Activated CD4-positive, CD25-positive, alpha-beta regulatory T cell treated with anti-CD3 and anti-CD28 coated beads, Interleukin-2, amount 50 U/mL, for 72 hours (primary cell): ENCODE results near the gene SYT17.
A peak's percentile ranks its signal among the peaks of the same experiment; 100 is the strongest.
"Not testable (repeated sequence)": the region's sequence is repeated elsewhere in the genome, so short reads cannot be mapped to it uniquely, and the experiment has no call there.

ENCODE experiments used
- DNase-seq: peaks from one replicate; pipeline ENCODE4 v3.0.0; 2021

Gene SYT17

DNA sequence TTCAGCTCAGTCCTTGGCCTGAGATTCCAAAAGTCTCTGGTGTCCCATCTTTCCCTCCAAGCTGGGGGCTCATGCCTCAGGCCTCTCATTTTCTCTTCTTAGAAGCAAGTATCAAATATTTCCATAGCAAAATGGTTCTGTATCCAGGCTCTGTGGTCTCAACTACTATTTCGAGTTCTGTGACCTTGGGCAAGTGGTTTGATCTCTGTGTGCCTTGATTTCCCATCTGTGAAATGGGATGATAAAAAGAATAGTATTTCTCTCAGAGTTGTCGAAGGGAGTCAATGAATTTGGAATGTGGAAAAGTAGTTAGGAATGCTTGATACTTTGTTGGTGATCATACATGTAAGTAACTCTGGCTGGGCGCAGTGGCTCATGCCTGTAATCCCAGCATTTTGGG, 6.4 kb downstream of the SYT17 start:
- DNase-seq, result no peak

DNA sequence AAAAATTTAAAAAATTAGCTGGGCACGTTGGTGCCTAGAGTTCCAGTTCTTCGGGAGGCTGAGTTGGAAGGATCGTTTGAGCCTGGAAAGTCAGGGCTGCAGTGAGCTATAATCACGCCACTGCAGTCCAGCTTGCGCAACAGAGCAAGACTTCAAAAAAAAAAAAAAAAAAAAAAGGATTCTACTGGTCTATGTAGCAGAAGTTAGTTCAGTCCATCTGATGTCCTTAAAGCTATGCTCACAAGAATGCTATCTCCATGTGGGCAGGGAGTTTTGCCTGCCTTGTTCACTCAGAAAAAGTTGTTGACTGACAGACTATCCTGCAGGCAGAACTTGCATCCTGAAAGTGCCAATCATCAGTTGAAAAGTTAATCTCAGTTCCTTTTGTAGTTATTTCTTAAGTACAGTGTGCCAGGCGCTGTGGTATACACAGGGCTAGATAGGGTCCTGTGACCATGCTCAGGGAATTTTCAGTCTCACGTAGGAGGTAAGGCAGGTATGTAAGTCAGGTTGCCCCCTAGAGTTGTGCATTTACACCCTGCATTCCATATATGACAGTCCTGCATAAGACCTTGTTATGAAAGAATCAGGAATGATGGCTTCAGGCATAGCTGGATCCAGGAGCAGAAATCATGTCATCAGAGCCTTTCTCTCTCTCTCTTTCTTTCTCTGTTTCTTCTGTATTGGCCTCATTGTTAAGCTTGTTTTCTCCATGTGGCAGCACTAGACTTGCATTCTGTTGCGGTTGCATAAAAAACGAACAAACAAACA, 7.6 kb downstream of the SYT17 start:
- DNase-seq, result no peak

DNA sequence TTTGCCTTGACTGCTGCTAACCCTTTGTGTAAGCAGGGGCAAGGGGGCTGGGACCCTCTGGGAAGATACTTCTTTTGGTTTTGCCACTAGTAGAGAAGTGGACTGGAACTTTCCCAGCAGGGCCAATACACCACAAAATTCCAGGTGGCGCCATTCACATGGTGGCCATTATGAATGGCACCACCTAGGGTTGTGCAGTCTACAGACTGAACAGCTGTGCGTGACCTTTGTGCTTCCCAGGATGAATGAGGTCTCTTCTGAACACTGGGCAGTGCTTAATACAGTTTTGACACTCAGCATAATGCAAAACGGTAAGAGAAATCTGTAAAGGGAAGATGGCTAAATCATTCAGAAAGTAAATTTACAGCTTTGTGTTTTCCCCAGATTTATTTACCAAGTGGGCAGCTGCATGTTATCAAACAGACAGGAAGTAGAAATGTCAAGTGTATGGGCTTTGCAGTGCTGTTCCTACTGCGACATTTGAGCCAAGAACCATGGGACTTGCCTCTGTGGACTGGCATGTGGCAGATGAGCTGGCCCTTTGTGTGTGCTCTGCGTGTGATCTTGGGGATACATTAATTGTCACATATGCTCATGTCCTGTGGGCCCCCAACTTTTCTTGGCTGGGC, 9.2 kb downstream of the SYT17 start:
- DNase-seq, result no peak

DNA sequence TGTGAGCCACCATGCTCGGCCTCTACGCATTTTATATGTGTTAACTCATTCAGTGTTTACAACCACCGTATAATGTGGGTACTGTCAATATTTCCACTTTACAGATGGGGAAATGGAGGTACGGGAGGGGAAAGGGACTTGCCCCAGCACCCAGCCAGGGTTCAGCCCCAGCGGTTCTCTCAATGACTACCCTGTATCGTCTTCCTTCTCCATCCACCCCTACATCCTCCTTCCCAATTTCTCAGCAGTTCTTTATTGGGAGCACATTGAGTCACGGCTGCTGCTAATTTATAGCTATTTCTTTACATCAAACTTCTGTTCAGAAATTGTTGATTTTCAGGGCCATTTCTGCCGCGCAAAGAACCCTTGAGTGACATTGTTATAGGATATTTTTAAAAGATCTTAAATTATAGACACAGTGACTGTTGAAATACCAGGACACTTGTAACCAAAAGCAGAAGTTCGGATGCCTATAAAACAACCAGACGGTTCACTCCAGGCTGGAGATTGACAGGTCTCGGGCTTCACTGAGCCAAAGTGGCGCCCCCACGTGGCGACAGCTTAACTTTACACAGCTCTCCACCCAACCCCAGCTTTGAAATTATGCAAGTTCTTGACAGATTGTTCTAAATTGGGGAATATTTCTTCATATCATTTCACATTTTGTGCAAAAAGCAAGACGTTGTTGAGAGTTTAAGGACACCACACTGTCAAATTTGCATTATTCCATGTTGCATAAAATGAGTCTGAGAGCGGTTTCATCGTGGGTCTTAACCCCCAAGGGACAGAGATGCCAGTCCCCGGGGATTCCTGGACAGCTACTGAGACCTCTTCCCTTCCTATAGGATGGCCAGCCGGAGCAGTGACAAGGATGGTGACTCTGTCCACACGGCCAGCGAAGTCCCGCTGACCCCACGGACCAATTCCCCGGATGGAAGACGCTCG, 11.8 kb downstream of the SYT17 start:
- DNase-seq, result peak; percentile 43

DNA sequence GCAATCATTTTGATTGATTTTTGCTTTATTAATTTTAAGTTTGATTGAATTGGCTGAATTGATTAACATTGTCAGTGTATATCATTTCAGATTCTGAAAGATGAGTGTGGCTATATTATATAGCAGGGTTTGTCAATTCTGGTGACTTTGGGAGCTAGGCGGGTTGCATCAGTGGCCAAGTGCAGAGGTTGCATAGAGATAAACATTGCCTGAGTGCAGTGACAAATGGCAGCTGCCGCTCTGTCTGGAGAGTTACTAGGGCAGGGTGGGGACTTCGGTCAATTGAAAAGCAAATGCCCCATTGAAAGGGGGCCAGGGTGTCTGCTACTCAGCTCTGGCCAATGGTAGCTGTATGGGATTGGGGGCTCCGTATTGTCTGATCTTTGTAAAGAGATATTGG, 12.7 kb downstream of the SYT17 start:
- DNase-seq, result no peak

DNA sequence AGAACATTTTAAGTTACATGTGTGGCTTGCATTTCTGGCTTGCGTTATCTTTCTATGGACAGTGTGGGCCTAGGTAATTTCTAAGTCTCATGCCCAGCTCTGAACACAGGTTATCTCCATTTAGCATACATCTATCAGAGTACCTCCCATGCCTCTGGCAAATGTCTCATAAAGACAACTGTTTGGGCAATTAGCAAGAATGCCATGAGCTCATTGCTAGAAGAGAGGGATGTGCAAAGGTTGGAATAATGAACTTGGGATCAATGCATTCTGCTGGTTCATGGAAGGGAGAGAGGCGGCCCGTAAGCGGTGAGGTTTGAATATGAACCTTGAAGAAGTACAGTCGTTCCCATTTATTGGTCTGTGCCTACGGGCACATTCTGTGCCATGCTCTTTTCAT, 14.4 kb downstream of the SYT17 start:
- DNase-seq, result no peak

DNA sequence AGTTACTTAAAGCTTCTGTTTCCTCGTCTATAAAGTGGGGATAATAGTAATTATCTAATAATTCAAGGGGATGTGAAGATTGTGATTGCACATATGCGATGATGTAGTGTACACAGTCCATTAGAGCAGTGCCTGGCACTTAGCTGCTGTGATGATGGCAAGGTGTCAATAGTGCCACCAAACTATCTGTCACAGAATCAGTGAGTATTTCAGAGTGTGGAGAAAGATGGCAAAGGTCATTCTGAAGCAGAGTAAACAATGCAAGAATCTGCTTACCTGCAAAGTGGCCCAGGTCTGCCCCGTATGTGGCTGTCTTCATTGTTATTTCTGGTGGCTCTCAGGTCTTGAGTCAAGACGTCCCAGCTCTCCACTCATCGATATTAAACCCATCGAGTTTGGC, 15.1 kb downstream of the SYT17 start:
- DNase-seq, result no peak

DNA sequence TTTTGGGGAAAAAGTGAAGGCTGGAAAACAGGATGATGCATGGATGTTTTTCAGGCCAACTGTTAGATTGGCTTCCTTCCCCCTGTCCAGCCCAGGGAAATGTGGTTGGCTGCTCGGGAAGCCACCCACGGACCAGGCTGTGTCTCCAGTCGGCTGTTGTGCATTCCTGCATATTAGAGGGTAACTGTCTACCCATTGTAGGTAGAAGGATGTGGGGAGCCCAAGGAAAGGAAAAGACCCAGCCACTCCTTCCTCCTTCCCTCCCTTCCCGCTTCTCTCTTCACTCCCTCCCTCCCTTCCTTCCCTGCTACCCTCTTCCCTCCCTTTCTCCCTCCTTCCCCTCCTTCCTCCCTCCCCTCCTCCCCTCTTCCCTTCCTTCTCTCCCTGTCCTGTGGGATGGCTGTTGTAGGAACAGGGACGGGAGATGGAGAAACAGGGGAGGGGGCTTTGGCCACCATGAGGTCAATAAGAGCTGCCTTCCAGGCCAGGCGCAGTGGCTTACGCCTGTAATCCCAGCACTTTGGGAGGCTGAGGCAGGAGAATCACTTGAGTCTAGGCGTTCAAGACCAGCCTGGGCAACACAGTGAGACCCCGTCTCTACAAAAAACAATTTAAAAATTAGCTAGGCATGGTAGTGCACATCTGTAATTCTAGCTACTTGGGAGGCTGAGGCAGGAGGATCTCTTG, 16.9 kb downstream of the SYT17 start:
- DNase-seq, result no peak

DNA sequence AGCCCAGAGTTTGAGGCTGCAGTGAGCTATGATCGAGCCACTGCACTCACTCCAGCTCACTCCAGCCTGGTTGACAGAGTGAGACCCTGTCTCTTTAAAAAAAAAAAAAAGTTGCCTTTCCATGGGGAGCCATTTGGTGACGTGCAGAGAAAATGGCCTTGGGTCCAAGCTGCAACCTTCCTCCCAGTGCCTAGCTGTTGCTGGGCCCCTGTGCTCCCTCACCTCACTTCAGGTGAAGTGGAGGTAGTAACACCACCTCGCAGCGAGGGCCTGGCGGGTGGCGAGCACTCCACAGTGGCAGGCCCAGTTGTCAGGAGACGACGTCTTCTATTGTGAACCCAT, 17.4 kb downstream of the SYT17 start:
- no peak for DNase-seq

DNA sequence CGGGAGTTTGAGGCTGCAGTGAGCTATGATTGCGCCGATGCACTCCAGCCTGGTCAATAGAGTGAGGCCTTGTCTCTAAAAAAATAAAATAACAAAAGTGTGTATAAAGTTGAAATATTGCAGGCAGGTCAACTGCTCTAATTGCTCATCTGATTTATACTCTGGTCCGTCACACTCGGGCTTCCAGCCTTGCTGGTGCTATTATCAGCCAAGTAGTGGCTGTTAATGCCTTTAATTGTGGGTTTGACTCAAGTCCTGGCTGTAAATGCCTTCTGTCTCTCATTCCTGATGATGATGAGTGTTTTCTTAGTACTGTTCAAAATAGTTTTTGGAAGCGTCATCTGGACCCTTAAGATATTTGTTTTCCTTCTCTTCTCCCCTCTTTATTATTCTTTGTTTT, 18.4 kb downstream of the SYT17 start:
- DNase-seq, result no peak

DNA sequence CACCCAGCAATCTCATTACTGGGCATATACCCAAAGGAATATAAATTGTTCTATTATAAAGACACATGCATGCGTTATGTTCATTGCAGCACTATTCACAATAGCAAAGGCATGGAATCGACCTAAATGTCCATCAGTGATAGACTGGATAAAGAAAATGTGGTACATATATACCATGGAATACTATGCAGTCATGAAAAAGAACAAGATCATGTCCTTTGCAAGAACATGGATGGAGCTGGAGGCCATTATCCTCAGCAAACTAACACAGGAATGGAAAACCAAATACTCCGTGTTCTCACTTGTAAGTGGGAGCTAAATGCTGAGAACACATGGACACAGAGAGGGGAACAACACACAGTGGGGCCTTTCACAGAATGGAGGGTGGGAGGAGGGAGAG, 19.9 kb downstream of the SYT17 start:
- DNase-seq, result not testable (repeated sequence)

DNA sequence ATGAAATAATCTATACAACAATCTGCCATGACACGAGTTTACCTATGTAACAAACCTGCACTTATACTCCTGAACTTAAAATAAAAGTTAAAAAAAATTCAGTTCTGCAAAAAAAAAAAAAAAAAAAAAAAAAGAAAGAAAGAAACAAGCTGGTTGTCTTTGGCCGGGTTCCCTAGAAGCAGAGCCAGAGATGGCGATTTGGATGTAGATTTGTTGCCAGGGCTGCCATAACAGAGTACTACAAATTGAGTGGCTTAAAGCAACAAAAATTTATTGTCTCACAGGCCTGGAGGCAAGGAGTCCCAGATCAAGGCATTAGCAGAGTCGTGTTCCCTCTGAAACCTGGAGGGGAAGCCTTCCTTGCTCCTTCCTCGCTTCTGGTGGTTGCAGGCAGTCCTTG, 20.4 kb downstream of the SYT17 start:
- DNase-seq, result no peak

DNA sequence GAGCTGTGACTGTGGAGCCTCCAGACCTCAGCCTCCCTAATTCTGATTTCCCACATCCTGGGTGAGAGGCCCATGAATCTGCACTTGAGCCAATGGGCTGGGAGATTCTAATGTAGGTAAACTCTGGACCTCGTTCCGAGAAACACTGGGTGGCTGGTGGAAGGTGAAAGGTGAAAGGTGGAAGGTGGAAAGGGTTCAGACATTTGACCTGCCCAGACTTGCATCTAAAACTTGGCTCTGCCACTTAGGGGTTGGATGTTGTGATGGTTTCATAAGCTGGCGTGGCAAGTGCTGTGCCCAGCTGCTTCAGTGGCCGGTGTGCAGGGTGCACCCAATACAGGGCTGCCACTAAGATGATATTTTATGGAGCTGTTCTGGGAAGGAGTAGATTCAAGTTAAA, 24.8 kb downstream of the SYT17 start:
- no peak for DNase-seq

DNA sequence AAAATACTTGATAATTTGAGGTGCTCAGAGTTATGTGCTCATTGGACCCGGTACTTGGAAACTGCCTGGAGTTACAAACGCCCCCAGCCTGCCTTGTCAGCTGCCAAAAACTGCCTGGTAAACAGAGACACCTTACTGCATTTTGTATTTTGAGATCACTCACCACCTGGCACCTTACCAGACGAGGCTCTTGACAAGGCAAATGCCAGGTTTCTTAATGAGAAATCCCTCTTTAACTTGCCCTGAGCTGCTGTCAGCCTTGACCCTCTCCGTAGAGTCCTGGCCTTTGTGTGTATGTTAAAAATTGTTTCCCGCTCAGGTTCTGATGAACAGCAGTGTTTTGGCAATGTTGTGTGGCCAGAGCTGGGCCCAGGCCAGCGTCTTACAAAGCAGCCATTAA, 28.8 kb downstream of the SYT17 start:
- no peak for DNase-seq

DNA sequence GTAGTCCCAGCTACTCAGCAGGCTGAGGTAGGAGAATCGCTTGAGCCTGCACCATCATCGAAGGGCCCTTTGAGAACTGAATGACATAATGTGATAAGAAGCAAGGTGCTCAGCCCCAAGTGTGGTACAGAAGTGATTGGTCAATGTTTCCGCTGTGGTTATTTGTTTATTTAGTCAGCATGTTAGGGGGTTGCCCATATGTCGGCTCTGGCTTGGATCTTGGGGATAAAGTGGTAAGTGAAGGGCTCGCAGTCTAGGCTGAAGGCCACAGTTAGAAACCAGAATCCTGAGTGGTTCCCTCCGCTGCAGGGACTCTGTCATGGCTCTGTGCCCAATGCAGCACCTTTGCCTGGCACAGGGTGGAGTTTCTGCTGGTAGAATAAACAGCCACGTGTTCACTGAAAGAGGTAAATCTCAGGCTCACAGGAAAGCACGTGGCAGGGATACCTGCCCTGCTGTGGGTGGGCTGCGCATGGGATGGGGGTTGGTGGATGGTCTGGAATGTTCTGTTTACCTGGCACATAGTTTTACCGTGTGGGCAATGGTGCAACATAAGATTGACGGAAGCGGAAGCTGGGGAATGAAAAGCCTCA, 35.4 kb downstream of the SYT17 start:
- DNase-seq, result no peak

DNA sequence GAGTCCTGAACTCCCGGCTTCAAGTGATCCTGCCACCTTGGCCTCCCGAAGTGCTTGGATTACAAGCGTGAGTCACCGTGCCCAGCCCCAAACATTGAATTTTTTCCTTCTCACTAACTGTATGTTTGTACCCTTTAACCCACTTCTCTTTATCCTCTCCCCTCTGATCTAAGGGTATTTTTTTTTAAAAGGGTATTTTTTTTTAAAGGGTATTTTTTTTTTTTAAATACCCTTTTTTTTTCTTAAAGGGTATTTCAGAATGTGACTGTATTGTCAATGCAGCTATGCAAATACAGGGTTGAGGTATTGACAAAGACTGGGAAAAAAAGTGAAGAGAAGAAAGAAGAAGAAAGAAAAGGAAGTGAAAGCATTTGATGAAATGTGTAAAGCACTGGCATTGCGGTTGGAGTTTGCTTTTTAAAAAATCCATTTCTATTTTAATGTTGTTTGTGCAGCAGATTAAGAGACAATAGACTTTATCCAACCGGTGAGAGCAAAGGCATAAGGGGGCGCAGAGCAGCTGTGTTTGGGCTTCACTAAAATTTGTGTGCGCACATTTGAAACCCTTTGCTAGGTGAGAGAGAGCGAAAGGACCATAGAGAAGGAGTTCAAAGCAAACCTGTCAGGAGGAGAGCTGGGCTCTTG, 42.4 kb downstream of the SYT17 start:
- no peak for DNase-seq

DNA sequence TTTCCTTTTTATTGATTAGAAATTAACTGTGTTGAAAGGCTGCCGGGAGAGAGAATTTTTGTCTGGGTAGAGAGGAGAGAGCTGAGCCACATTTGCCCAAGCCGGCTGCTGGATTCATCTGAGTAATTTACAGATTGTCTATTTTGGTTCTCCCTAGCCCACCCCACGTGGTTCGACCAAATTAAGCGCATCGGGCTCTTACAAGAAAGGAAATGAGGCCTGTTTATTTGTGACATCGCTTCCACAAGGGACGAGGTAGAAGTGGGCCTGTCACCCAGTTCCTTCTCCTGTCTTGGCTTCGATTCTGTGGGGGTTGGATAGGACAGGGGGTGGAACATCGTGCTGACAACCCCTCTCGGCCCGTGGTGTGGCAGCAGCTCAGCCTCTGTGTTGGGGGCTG, 42.9 kb downstream of the SYT17 start:
- DNase-seq, result no peak

DNA sequence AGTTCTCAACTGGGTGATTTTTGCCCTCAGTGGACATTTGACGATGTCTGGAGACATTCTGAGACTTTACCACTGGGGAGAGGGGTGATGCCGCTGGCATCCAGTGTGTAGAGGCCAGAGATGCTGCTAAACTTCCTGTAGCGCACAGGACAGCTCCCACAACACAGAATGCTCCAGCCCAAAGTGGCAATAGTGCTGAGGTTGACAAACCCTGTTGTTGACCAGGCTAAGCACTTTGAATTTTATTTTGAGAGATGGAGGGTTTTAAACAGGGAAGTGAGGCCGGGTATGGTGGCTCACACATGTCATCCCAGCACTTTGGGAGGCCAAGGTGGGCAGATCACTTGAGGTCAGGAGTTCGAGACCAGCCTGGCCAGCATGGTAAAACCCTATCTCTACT, 44.0 kb downstream of the SYT17 start:
- no peak for DNase-seq

DNA sequence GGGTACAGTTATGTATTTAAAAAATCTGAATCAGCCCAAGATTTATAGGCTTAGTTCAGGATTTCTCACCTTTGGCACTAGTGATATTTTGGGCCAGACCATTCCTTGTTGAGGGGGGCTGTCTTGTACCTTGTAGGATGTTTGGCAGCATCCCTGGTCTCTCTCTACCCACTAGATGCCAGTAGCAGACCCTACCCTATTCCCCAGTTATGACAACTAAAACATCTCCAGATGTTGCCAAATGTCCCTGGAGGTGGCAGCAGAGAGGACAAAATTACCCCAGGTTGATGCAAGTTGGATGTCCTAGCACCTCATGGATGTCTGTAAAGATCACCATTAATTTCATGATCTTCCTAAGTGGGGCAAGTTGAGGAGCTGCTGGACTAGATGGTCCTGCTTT, 45.8 kb downstream of the SYT17 start:
- no peak for DNase-seq

DNA sequence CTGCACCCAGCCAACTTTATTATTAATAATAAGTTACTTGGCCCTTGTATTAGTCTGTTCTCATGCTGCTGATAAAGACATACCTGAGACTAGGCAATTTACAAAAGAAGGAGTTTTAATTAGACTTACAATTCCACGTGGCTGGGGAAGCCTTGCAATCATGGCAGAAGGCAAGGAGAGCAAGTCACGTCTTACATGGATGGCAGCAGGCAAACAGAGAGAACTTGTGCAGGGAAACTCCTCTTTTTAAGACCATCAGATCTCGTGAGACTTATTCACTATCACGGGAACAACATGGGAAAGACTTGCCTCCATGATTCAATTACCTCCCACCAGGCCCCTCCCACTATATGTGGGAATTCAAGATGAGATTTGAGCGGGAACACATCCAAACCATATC, 47.7 kb downstream of the SYT17 start:
- no peak for DNase-seq

DNA sequence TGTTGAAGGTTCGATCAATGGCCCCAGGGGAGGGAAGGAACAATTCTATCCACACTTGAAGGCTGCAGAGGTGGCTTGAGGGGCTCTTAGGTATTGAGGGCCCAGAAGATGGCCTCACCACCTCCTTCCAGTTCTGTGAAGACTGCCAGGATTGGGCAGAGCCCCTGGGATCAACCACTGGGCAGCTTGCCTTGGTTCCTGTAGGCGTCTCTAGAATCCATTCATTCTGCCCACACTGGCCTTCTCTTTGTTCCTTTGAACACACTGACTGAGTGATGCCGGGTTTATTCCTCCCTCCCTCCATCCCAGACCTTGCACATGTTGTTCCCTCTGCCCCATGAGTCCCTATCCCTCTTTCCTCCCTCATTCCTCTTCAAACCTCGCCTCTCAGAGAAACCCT, 50.5 kb downstream of the SYT17 start:
- DNase-seq, result no peak

DNA sequence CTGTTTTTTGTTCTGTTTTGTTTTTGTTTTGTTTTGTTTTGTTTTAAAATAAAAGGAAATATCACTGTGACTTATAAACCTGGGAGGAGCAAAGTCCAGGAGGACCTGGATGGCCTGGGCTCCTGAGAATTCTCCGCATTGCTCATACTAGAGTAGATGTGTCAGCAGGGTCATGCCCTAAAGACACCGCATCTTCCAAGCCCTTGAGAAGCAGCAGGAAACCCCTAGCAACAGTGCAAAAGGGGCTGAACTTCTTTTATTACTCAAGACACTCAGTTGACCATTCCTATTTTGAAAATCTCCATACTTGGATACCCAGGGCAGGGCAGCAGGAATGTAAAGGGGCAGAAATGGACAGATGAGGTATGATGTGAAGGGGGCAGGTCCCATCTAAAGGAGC, 51.8 kb downstream of the SYT17 start:
- DNase-seq, result no peak
